IPS DF 19.7 (cell line): ENCODE results near the gene GNG4.
"Not testable (repeated sequence)": the region's sequence is repeated elsewhere in the genome, so short reads cannot be mapped to it uniquely, and the experiment has no call there.

Experiments
- DNase-seq: peaks from one replicate; pipeline ENCODE4 v3.0.0-alpha.2; 2013; ENCODE audit warnings: low read depth, low spot score

Gene GNG4

GRCh38 chr1:235650341-235651169 is 971 bp upstream of the GNG4 start:
- DNase-seq = no peak

GRCh38 chr1:235648954-235649367 is 623 bp downstream of the GNG4 start:
- DNase-seq = no peak

- no peak for DNase-seq
These were observed 1.1 kb downstream of the GNG4 start for GRCh38 chr1:235648407-235648907.

- not testable (repeated sequence) for DNase-seq
These were observed 2.0 kb downstream of the GNG4 start for GRCh38 chr1:235647537-235647936.

GRCh38 chr1:235646463-235646862 is 3.1 kb downstream of the GNG4 start:
- DNase-seq = no peak

GRCh38 chr1:235644693-235645305 is 4.8 kb downstream of the GNG4 start:
- no peak for DNase-seq

- DNase-seq = no peak
These were observed 5.5 kb downstream of the GNG4 start for GRCh38 chr1:235643837-235644692.

- DNase-seq = no peak
These were observed 6.6 kb downstream of the GNG4 start for GRCh38 chr1:235642943-235643371.

GRCh38 chr1:235642011-235642942 is 7.3 kb downstream of the GNG4 start:
- DNase-seq = no peak

GRCh38 chr1:235640580-235640979 is 9.0 kb downstream of the GNG4 start:
- DNase-seq = no peak

GRCh38 chr1:235639226-235640205 is 10.1 kb downstream of the GNG4 start:
- no peak for DNase-seq

- DNase-seq = not testable (repeated sequence)
These were observed 11.0 kb downstream of the GNG4 start for GRCh38 chr1:235638612-235639011.

GRCh38 chr1:235637756-235638534 is 11.6 kb downstream of the GNG4 start:
- no peak for DNase-seq

- DNase-seq = no peak
These were observed 13.5 kb downstream of the GNG4 start for GRCh38 chr1:235635938-235636662.

GRCh38 chr1:235632506-235633401 is 16.8 kb downstream of the GNG4 start:
- DNase-seq = no peak

GRCh38 chr1:235631816-235632215 is 17.8 kb downstream of the GNG4 start:
- DNase-seq = no peak
